Cardiac fibroblast (primary cell): ENCODE data around the gene VN1R2.
"Not testable (repeated sequence)": the region's sequence is repeated elsewhere in the genome, so short reads cannot be mapped to it uniquely, and the experiment has no call there.

ENCODE experiments used
- DNase-seq, 2 donors: peaks; one replicate each; pipeline versions ENCODE4 v3.0.0 to v3.0.0-alpha.2; 2010; ENCODE audit warnings: low read depth in 2 of 2
- H3K4me3 ChIP-seq, 2 donors: replicated peaks in 1 of 2; 1 replicate in 1 of 2; 2 replicates in 1 of 2; pipeline ENCODE4 v1.5.1; 2011; ENCODE audit warnings: low read depth in 2 of 2, low read length in 2 of 2, mild to moderate bottlenecking in 2 of 2, moderate library complexity in 1 of 2
- TF ChIP-seq, protein P1 (sequence below): IDR thresholded peaks from one replicate; pipeline ENCODE4 v1.5.1; 2011; ENCODE audit warnings: low read depth, mild to moderate bottlenecking, low read length, inconsistent platforms

Gene VN1R2

DNA sequence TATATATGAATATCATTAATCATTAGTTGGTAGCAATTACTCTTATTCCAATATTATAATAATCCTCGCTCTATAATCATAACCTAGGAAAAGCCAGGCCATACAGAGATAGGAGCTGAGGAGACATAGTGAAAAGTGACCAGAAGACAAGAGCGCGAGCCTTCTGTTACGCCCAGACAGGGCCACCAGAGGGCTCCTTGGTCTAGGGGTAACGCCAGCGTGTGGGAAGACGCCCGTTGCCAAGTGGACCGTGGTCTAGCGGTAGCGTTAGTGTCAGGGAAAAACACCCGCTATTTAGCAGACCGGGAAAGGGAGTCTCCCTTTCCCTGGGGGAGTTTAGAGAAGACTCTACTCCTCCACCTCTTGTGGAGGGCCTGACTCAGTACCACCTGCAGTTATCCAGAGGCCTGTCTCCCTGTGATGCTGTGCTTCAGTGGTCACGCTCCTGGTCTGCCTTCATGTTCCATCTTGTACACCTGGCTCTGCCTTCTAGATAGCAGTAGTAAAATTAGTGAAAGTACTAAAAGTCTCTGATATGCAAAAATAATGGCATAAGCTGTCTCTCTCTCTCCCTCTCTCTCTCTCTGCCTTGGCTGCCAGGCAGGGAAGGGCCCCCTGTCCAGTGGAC is at the start of gene VN1R2:
VN1R2 (plus strand) TSS at position 578 of the 628 bp plus-strand sequence. CDS start 84 bp downstream, outside the sequence.
- not testable (repeated sequence) for DNase-seq, H3K4me3 ChIP-seq

GRCh38 chr19:53211554-53211953 is 46.5 kb upstream of the VN1R2 start:
- not testable (repeated sequence) for H3K4me3 ChIP-seq, DNase-seq

DNA sequence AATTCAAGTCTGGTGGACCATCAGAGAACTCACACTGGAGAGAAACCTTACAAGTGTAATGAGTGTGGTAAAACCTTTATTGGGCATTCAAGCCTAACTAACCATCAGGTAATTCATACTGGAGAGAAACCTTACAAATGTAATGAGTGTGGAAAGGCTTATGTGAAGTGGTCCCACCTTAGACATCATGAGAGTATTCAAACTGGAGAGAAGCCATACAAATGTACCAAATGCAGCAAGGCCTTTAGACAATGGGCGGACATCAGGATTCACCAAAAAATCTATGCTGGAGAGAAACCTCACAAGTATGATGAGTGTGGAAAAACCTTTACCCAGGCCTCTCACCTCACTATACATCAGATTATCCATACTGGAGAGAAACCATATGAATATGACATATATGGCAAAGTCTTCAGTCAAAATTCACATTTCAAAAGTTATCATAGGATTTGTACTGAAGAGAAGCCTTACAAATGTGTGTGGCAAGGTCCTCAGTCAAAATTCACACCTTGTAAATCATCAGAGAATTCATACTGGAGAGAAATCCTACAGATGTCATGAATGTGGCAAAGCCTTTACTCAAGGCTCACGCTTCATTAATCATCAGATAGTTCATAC is 45.3 kb upstream of the VN1R2 start:
- no peak for DNase-seq
- TF ChIP-seq, protein P1, sequence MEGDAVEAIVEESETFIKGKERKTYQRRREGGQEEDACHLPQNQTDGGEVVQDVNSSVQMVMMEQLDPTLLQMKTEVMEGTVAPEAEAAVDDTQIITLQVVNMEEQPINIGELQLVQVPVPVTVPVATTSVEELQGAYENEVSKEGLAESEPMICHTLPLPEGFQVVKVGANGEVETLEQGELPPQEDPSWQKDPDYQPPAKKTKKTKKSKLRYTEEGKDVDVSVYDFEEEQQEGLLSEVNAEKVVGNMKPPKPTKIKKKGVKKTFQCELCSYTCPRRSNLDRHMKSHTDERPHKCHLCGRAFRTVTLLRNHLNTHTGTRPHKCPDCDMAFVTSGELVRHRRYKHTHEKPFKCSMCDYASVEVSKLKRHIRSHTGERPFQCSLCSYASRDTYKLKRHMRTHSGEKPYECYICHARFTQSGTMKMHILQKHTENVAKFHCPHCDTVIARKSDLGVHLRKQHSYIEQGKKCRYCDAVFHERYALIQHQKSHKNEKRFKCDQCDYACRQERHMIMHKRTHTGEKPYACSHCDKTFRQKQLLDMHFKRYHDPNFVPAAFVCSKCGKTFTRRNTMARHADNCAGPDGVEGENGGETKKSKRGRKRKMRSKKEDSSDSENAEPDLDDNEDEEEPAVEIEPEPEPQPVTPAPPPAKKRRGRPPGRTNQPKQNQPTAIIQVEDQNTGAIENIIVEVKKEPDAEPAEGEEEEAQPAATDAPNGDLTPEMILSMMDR: no peak
- no peak overlapping the region for H3K4me3 ChIP-seq

DNA sequence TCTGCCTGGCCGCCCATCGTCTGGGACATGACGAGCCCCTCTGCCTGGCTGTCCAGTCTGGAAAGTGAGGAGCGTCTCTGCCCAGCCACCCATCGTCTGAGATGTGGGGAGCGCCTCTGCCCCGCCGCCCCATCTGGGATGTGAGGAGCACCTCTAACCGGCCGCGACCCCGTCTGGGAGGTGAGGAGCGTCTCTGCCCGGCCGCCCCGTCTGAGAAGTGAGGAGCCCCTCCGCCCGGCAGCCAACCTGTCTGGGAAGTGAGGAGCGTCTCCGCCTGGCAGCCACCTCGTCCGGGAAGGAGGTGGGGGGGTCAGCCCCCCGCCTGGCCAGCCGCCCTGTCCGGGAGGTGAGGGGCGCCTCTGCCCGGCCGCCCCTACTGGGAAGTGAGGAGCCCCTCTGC is 35.4 kb upstream of the VN1R2 start:
- not testable (repeated sequence) for H3K4me3 ChIP-seq, DNase-seq

DNA sequence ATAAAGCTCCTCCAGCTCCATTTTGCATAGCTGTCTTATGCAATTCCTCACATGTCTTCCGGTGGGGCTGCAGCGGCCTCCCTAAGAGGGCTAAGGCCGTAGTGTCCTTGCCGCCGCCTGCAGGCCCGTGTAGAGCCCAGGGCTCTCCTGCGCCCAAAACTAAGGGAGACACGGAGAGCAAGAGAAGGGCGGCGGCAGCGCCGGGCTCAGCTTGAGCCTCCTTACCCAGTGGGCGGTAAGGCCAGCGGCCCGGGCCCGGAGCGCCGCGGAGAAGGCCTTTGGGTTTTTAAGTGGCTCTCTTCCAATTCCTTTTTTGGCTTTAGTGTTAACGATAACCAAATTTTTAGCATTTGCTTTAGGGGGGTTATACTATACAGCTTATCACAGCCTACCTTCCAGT is 33.5 kb upstream of the VN1R2 start:
- H3K4me3 ChIP-seq: no peak overlapping the region
- TF ChIP-seq, protein P1: no peak
- DNase-seq: no peak

GRCh38 chr19:53237114-53237777 is 20.8 kb upstream of the VN1R2 start:
- no peak overlapping the region for H3K4me3 ChIP-seq
- DNase-seq: no peak
- TF ChIP-seq, protein P1: no peak

DNA sequence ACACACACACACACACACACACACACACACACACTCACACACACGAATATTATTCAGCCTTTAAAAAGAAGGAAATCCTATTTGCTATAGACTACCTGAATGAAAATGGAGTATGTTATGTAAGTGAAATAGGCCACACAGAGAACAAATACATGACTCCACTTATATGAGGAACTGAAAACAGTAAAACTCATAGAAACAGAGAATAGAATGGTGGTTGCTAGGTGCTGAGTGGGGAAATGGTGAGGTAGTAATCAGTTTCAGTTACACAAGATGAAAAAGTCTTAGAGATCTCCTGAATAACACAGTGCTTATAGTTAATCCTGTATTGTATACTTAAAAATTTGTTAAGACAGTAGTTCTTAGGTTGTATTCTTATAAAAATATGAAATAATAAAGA is 11.6 kb upstream of the VN1R2 start:
- no peak overlapping the region for H3K4me3 ChIP-seq
- TF ChIP-seq, protein P1: no peak
- DNase-seq: no peak

GRCh38 chr19:53254411-53255341 is 3.4 kb upstream of the VN1R2 start, which contains the start of gene ZNF677:
Gene ZNF677 (minus strand): TSS chr19:53254873. CDS start chr19:53251550, 3,323 bp downstream.
- TF ChIP-seq, protein P1: no peak
- peak; percentile 88 to 94 for DNase-seq
- H3K4me3 ChIP-seq: peak within 1 kb of the TSS; percentile 66 to 92

GRCh38 chr19:53267623-53268022 is 9.5 kb downstream of the VN1R2 start, which contains the start of gene VN1R4:
Gene VN1R4 (minus strand): TSS chr19:53267723. CDS start chr19:53267665, 58 bp downstream.
- H3K4me3 ChIP-seq, DNase-seq: not testable (repeated sequence)

DNA sequence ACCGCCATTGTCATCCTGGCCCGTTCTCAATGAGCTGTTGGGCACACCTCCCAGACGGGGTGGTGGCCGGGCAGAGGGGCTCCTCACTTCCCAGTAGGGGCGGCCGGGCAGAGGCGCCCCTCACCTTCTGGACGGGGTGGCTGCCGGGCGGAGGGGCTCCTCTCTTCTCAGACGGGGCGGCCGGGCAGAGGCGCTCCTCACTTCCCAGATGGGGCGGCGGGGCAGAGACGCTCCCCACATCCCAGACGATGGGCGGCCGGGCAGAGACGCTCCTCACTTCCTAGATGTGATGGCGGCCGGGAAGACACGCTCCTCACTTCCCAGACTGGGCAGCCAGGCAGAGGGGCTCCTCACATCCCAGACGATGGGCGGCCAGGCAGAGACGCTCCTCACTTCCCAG is 11.8 kb downstream of the VN1R2 start:
- not testable (repeated sequence) for DNase-seq, H3K4me3 ChIP-seq
